Stomach (tissue), 9 donors: Measurements from ENCODE around the gene WDR35. TPM values are rescaled to one million over a fixed set of nuclear protein-coding genes. Genes with fewer than 3 reads are reported as not detected.

Experiments used
- DNase-seq, 2 donors: peaks; one replicate each; pipeline versions ENCODE4 v3.0.0 to v3.0.0-alpha.2; 2013 to 2019
- H3K27ac ChIP-seq, 5 donors: fragments of 200-600 bp in 4 of 5; sonication (generic) in 4 of 5; one replicate each; pipeline ENCODE4 v1.5.1; 2013 to 2019; ENCODE audit warnings: mild to moderate bottlenecking in 1 of 5, moderate library complexity in 1 of 5
- H3K27me3 ChIP-seq, 3 donors: fragments of 200-600 bp; sonication (generic); one replicate each; pipeline ENCODE4 v1.5.1; 2017 to 2019; ENCODE audit warnings: mixed run types in 1 of 3
- H3K36me3 ChIP-seq, 4 donors: fragments of 200-600 bp; sonication (generic); 1 replicate in 3 of 4; 2 replicates in 1 of 4; pipeline ENCODE4 v1.5.1; 2016 to 2019
- H3K4me1 ChIP-seq, 4 donors: fragments of 200-600 bp; sonication (generic); one replicate each; pipeline ENCODE4 v1.5.1; 2016 to 2019
- H3K4me3 ChIP-seq, 4 donors: fragments of 200-600 bp; sonication (generic) in 3 of 4; one replicate each; pipeline ENCODE4 v1.5.1; 2016 to 2019; ENCODE audit warnings: mild to moderate bottlenecking in 1 of 4
- H3K9me3 ChIP-seq, 4 donors: fragments of 200-600 bp; sonication (generic); one replicate each; pipeline ENCODE4 v1.5.1; 2016 to 2019
- CTCF ChIP-seq, 7 experiments: fragments of 450-650 bp in 4 of 7; fragments of 200-600 bp in 3 of 7; sonication (generic) in 3 of 7; IDR thresholded peaks; one replicate each; pipeline ENCODE4 v1.5.1; 2016 to 2019; ENCODE audit warnings: antibody characterized with exemption in 7 of 7, control low read depth in 2 of 7, mild to moderate bottlenecking in 1 of 7
- EP300 ChIP-seq: sonication (generic); formaldehyde crosslinking; IDR thresholded peaks from one replicate; pipeline ENCODE4 v1.6.1; 2017; ENCODE audit warnings: antibody characterized with exemption
- POLR2A ChIP-seq, 4 donors: fragments of 450-650 bp; IDR thresholded peaks; one replicate each; pipeline ENCODE4 v1.6.1; 2016; ENCODE audit warnings: antibody characterized with exemption in 4 of 4, control low read depth in 2 of 4, mild to moderate bottlenecking in 1 of 4, moderate library complexity in 1 of 4
- POLR2AphosphoS5 ChIP-seq, 3 donors: sonication (generic); formaldehyde crosslinking; IDR thresholded peaks; one replicate each; pipeline ENCODE4 v1.6.1; 2016; ENCODE audit warnings: antibody characterized with exemption in 3 of 3
- WGBS, 5 donors: extraction: QIAGEN DNeasy Blood & Tissue Kit in 3 of 5; methylation state at CpG; one replicate each; pipeline versions ENCODE4 v1.1.5 to v1.1.7; 2013 to 2018; 5-methylcytosine and 5-hydroxymethylcytosine counted together
- intact Hi-C: fragments of 100-400 bp; cut with DNase I; formaldehyde crosslinking; loops from one replicate; pipeline ENCODE4 v1.15.1; 2023; ENCODE audit warnings: low total_unique reads
- polyA plus RNA-seq, 3 donors: library from polyadenylated mRNA; stranded (reverse); fragments of 200-250 nt; gene quantifications; one replicate each; pipeline ENCODE4 v1.2.3, GENCODE V29; 2013
- total RNA-seq, 5 donors: library from RNA; depleted of rRNA; stranded (reverse); fragments of >200 nt; gene quantifications; one replicate each; pipeline versions ENCODE4 v1.1.0 to v1.2.3, GENCODE V29; 2014 to 2016
- donor health status: healthy with polysubstance abuse.
- donor health status: Bipolar disorder and iron deficiency.
- donor health status: healthy.

Gene WDR35
- total and polyA plus RNA-seq, 8 donors = under 0.01 to 28.3 (median 3.5) TPM

- H3K4me3 ChIP-seq = peak overlapping the region in 3 of 4 donors; percentile 5 to 25 (median 17)
- peaks cover 0 to 17% (median 11%) of the 10 kb centered on the region in 4 donors for H3K4me1 ChIP-seq
- WGBS, 5 donors = 11 to 25% (median 14%) methylated on average over 9 to 33 of the region's 33 CpGs
- H3K9me3 ChIP-seq = no peaks in the 10 kb centered on the region
- intact Hi-C loops = loop anchor here (5.0 to 10.0 kb wide), 2 partner anchors 509 to 1111 kb away; partner anchors contain the start of gene OSR1
- peak in 5 of 7 experiments; percentile 86 to 98 (median 94) for TF ChIP-seq CTCF (IDR thresholded peaks at IDR 0.05)
- TF ChIP-seq POLR2A (IDR thresholded peaks at IDR 0.05) = no peak
- TF ChIP-seq EP300 = no peak
- peak in 1 of 3 donors; percentile 32 for TF ChIP-seq POLR2AphosphoS5 (IDR thresholded peaks at IDR 0.05)
- H3K27ac ChIP-seq = no peak overlapping the region
- H3K27me3 ChIP-seq = peaks cover 0 to under 1% (median 0%) of the 10 kb centered on the region in 3 donors
- H3K36me3 ChIP-seq = no peaks in the 10 kb centered on the region
- DNase-seq = peak; percentile 74 to 83
Observed at GRCh38 chr2:19863303-19864041, 126.4 kb downstream of the WDR35 start.

GRCh38 chr2:19861813-19862212 lies 128.1 kb downstream of the WDR35 start:
- TF ChIP-seq POLR2AphosphoS5 (IDR thresholded peaks at IDR 0.05) (peak in 1 of 3 donors; percentile 43), POLR2A (IDR thresholded peaks at IDR 0.05) (no peak), CTCF (IDR thresholded peaks at IDR 0.05) (no peak)
- Histone ChIP-seq H3K36me3 (no peaks in the 10 kb centered on the region), H3K9me3 (no peaks in the 10 kb centered on the region)

More at GRCh38 chr2:19861813-19862212, 128.1 kb downstream of the WDR35 start:
- intact Hi-C loops = loop anchor here (5.0 to 10.0 kb wide), 2 partner anchors 507 to 1110 kb away; partner anchors contain the start of gene OSR1
- Histone ChIP-seq H3K4me3 (no peak overlapping the region), H3K4me1 (peaks cover 0 to 13% (median 9%) of the 10 kb centered on the region in 4 donors), H3K27ac (peak overlapping the region in 2 of 5 donors; percentile 66 to 75), H3K27me3 (no peaks in the 10 kb centered on the region)
- DNase-seq = no peak
- WGBS, 5 donors = 45 to 79% (median 53%) methylated on average over 1 of the region's 1 CpG

Other genes with a start within 250 kb of the WDR35 start
- gene TTC32, start 88.1 kb downstream of the WDR35 start, total RNA-seq = 10 to 100 TPM in 3 of 5 donors, 1 to 10 TPM in 1, not detected in 1; 5.5 to 35.4 (median 18.9) TPM
- 10 to 100 TPM in 2 of 3 donors, 1 to 10 TPM in 1; 4.1 to 23.8 (median 19.1) TPM for gene TTC32, start 88.1 kb downstream of the WDR35 start, polyA plus RNA-seq
- 1 to 10 TPM in 2 of 5 donors, under 1 TPM in 1, not detected in 2; 0.58 to 7.0 (median 1.2) TPM for gene MATN3, start 22.6 kb upstream of the WDR35 start, total RNA-seq
- under 1 TPM in 2 of 3 donors, not detected in 1; 0.53 to 0.87 TPM for gene MATN3, start 22.6 kb upstream of the WDR35 start, polyA plus RNA-seq
- gene LAPTM4A, start 61.5 kb upstream of the WDR35 start, total RNA-seq = 100 to 1,000 TPM in 2 of 5 donors, 10 to 100 TPM in 3; 38.5 to 238 (median 79.9) TPM
- gene LAPTM4A, start 61.5 kb upstream of the WDR35 start, polyA plus RNA-seq = 100 to 1,000 TPM in 2 of 3 donors, 10 to 100 TPM in 1; 77.6 to 123 (median 121) TPM
- gene SDC1, start 235.0 kb upstream of the WDR35 start, total RNA-seq = 100 to 1,000 TPM in 1 of 5 donors, 10 to 100 TPM in 4; 21.0 to 140 (median 57.5) TPM
- gene SDC1, start 235.0 kb upstream of the WDR35 start, polyA plus RNA-seq = 10 to 100 TPM; 16.0 to 82.9 (median 32.5) TPM